ENCODE results near the gene CMPK2. TPM values are rescaled to one million over a fixed set of nuclear protein-coding genes. Genes with fewer than 3 reads are reported as not detected.

Gene CMPK2
- total and polyA plus RNA-seq, 4 donors, result 2.9 to 41.7 (median 4.2) TPM

- H3K27me3 ChIP-seq (ENCODE audit: control insufficient read depth in 4 of 4, insufficient read depth in 4 of 4, low read length in 3 of 4), result no peaks in the 10 kb centered on the region
- no peak overlapping the region for H3K9ac ChIP-seq (ENCODE audit: low read depth in 1 of 2, low read length in 2 of 2)
- H3K9me3 ChIP-seq (ENCODE audit: control insufficient read depth in 4 of 4, low read length in 3 of 4), result no peaks in the 10 kb centered on the region
- 88% methylated on average over 21 of the region's 21 CpGs for WGBS
- TF ChIP-seq REST (IDR thresholded peaks at IDR 0.05), result no peak
- H3K4me1 ChIP-seq (ENCODE audit: control insufficient read depth in 4 of 4, insufficient read depth in 4 of 4, low read length in 3 of 4), result no peaks in the 10 kb centered on the region
- H3K4me3 ChIP-seq (ENCODE audit: low read depth in 1 of 3, low read length in 3 of 3), result no peak overlapping the region
- DNase-seq (ENCODE audit: low spot score), result no peak
- no peak overlapping the region for H3K27ac ChIP-seq (ENCODE audit: low read depth in 1 of 2, low read length in 2 of 2)
- no peaks in the 10 kb centered on the region for H3K36me3 ChIP-seq (ENCODE audit: control insufficient read depth in 4 of 4, insufficient read depth in 3 of 4, low read depth in 1 of 4, low read length in 3 of 4)
Observed at GRCh38 chr2:6820903-6821584, 44.7 kb downstream of the CMPK2 start.

- Histone ChIP-seq H3K4me3 (ENCODE audit: low read depth in 1 of 3, low read length in 3 of 3) (no peak overlapping the region), H3K36me3 (ENCODE audit: control insufficient read depth in 4 of 4, insufficient read depth in 3 of 4, low read depth in 1 of 4, low read length in 3 of 4) (no peaks in the 10 kb centered on the region), H3K4me1 (ENCODE audit: control insufficient read depth in 4 of 4, insufficient read depth in 4 of 4, low read length in 3 of 4) (no peaks in the 10 kb centered on the region), H3K27me3 (ENCODE audit: control insufficient read depth in 4 of 4, insufficient read depth in 4 of 4, low read length in 3 of 4) (no peaks in the 10 kb centered on the region), H3K27ac (ENCODE audit: low read depth in 1 of 2, low read length in 2 of 2) (no peak overlapping the region), H3K9ac (ENCODE audit: low read depth in 1 of 2, low read length in 2 of 2) (no peak overlapping the region), H3K9me3 (ENCODE audit: control insufficient read depth in 4 of 4, low read length in 3 of 4) (no peaks in the 10 kb centered on the region)
- TF ChIP-seq EGR1 (IDR thresholded peaks at IDR 0.05; ENCODE audit: low read depth in 2 of 2), result no peak
- no peak for TF ChIP-seq TAF1 (conservative IDR thresholded peaks at IDR 0.05)
- no peak for TF ChIP-seq HNF4G (IDR thresholded peaks at IDR 0.05)
- TF ChIP-seq FOXA1 (IDR thresholded peaks at IDR 0.05), result no peak
- no peak for TF ChIP-seq GABPA (IDR thresholded peaks at IDR 0.05 in 1 of 2, conservative IDR thresholded peaks at IDR 0.05 in 1 of 2)
- no peak for TF ChIP-seq REST (IDR thresholded peaks at IDR 0.05)
- no peak for TF ChIP-seq RXRA (IDR thresholded peaks at IDR 0.05)
- TF ChIP-seq SP1 (IDR thresholded peaks at IDR 0.05), result no peak
- TF ChIP-seq JUND (IDR thresholded peaks at IDR 0.05), result no peak
- TF ChIP-seq, protein P1, sequence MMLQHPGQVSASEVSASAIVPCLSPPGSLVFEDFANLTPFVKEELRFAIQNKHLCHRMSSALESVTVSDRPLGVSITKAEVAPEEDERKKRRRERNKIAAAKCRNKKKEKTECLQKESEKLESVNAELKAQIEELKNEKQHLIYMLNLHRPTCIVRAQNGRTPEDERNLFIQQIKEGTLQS (IDR thresholded peaks at IDR 0.05), result no peak
- no peak for TF ChIP-seq YY1 (IDR thresholded peaks at IDR 0.05)
- no peak for TF ChIP-seq CTCF (IDR thresholded peaks at IDR 0.05; ENCODE audit: low read depth, low read length, missing input control)
- no peak for TF ChIP-seq HNF4A (conservative IDR thresholded peaks at IDR 0.05)
- no peak for TF ChIP-seq FOXA2 (IDR thresholded peaks at IDR 0.05)
- no peak for TF ChIP-seq MAX (IDR thresholded peaks at IDR 0.05)
- no peak for TF ChIP-seq RAD21 (IDR thresholded peaks at IDR 0.05)
- no peak for TF ChIP-seq NR2F2 (IDR thresholded peaks at IDR 0.05)
- TF ChIP-seq ZBTB33 (IDR thresholded peaks at IDR 0.05), result no peak
- DNase-seq (ENCODE audit: low spot score), result no peak
- WGBS, result 86% methylated on average over 5 of the region's 5 CpGs
Observed at GRCh38 chr2:6820236-6820635, 45.5 kb downstream of the CMPK2 start.

All from liver (tissue), 9 donors.